GM19043 (cell line): Measurements from ENCODE around the gene CCDC92B.

ENCODE experiments used
- ATAC-seq: cut with Tn5 transposase; IDR thresholded peaks from one replicate; pipeline ENCODE4 v1.9.1; 2021; ENCODE audit warnings: low read depth; ENCODE audit not compliant: unreplicated experiment

The CCDC92B gene

GRCh38 chr17:2723505-2723996, 25.9 kb downstream of the CCDC92B start:
- ATAC-seq: no peak

GRCh38 chr17:2722611-2723010, 26.8 kb downstream of the CCDC92B start:
- no peak for ATAC-seq

GRCh38 chr17:2721603-2722002, 27.8 kb downstream of the CCDC92B start:
- ATAC-seq: no peak

DNA sequence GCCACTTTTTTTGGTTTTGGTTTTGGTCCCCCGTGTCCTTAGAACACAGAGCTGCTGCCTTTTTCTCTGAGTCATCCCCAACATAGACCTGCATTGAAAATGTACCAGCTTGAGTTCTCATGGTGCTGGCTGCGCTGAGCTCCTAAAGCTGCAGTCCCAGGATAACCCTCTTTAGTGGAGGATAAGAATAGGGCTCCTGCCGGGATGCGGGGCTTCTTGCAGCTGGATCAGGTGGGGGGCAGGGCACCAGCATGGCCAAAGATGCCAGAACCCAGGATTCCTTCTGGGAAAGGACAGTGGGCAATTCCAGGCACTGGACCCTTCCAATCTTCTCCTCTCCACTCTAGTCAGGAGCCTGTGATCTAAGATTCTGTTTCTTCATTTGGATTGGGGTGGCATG, 29.6 kb downstream of the CCDC92B start:
- no peak for ATAC-seq

- ATAC-seq: no peak
Measured at GRCh38 chr17:2718150-2718938, 31.1 kb downstream of the CCDC92B start.

GRCh38 chr17:2716649-2717048, 32.8 kb downstream of the CCDC92B start:
- ATAC-seq: no peak

- no peak for ATAC-seq
Measured at GRCh38 chr17:2713881-2714280, 35.6 kb downstream of the CCDC92B start.

GRCh38 chr17:2712300-2713043, 37.0 kb downstream of the CCDC92B start:
- ATAC-seq: no peak

DNA sequence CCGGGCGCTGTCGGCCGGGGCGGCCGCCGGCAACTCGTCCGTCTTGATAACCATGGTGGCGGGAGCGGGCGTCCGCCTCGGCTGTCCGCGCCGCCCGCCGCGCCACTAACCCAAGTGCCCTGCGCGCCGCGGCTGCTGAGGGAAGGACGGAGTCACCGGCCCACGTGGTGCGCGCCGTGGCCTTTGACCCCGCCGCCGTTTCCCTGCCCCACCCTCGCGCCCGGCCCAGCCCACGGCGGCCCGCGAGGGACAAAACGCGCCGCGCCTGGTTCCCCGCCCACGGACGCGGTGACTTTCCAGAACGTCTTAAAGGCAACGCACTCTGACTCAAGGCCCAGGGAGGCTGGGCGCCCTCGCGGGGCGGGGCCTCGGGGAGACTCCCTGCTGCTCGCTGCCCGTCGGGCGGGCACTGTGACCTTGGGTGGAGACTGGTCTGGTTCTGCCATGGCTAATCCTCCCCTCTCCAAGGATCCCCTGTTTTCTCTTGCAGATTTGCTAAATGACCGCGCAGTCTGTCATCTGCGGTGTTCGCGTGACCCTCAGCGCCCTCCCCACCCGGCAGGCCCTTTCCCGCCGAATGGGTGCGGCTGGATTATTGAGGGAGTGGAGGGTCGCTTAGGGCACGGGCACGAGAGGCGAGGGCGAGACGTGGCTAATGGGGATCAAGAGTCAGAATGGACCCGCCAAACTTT, 37.7 kb downstream of the CCDC92B start, which contains the start of gene CLUH:
Gene CLUH (minus strand): TSS at position 157 of the 692 bp plus-strand sequence. CDS start 103 bp downstream, at position 54.
- peak; percentile 71 for ATAC-seq

GRCh38 chr17:2710803-2711607, 38.4 kb downstream of the CCDC92B start:
- peak; percentile 10 for ATAC-seq

DNA sequence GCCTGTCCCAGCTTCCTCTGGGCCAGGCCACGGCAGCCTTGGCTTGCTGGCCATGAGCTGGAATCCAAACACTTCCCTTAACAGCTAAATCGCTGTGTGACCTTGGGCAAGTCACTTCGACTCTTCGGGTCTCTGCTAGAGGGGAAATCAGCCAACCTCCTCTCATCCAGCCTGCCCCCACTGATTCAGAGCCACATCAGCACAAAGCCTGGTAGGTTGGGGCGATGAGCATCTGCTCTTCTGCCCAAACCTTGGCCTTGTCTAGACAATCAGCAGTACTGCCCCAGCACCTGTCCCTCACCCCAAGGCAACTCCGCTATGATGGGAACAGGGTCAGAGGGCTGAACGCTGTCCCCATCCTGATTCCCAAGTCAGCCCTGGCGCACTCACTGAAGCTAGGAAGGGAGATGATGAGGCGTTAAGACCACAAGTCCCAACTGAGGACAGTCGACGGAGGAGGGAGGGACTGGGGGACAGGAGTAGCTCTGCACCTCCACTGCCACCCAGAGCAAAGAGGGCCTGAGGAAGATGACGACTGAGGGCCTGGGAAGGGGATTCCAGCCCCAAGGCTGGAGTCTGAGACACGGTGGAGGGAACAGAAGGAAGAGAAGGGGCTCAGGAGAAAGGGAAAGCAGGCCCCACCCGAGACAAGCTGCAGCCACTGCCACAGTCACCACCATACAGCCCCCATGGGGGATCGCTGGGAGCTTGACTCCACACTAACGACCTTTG, 39.2 kb downstream of the CCDC92B start:
- ATAC-seq: no peak

DNA sequence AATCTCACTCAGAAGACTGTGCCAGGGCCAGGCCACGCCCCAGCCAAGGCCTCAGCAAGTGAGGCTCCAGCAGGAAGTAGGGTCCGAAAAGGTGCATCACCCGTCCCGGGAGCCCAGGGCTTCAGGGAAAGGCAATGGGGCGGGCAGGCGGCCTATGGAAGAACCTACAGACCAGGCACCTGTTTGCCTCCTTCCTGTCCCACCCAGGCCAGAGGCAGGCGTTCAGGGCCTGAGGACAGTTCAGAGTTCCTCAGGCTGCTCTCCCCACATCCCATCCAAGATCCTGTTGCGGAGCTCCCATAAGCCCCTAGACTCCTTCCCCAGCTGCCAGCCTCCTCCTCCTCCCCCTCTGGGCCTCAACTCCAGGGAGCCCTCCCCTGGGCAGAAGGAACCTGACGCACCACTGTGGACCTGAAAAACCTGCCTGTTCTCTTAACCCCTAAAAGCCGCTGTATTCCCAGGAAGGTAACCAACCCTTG, 40.2 kb downstream of the CCDC92B start:
- no peak for ATAC-seq

- no peak for ATAC-seq
Measured at GRCh38 chr17:2708585-2709182, 40.8 kb downstream of the CCDC92B start.

GRCh38 chr17:2707721-2708584, 41.5 kb downstream of the CCDC92B start:
- ATAC-seq: no peak

GRCh38 chr17:2706911-2707510, 42.4 kb downstream of the CCDC92B start:
- no peak for ATAC-seq

DNA sequence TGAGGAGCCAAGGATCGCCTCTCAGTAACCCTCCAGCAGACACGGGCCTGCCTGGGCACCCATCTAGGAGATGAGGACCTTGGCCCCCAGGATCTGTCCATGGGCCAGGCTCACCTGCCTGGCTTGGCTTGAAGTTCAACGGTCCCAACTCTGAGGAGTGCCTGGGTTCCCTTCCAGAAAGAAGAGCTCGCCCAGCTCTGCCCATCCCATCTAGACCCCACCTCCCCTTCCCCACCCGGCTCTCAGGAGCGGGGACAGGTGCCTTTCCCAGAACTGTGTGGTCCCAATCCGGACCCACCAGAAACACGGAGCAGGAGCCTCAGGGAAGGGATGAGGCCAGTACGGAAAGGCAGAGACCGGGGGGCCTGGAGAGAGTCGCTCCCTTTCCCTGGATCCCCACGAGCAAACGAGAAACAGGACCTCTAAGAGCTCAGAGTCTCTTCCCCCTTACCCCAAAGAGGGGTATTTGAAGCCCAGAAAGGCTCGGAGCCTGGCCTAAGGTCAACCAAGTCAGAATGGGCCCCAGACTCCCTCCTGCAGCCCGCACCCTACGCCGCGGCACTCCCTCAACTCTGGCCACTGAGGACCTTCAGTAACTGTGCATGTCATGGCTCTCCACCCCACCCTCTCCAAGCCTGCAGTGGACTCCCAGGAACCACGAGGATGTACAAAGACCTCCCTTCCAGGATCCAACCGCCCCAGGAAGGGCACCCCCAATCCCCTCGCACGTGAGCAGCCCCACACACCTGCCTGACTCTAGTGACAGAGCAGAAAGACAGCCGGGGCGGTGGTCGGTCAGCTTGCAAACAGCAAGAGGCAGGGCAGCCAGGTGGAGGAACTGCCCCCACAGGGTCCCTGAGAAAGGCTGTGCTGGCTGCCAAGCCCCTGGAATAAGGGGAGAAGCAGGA, 43.3 kb downstream of the CCDC92B start:
- ATAC-seq: no peak

DNA sequence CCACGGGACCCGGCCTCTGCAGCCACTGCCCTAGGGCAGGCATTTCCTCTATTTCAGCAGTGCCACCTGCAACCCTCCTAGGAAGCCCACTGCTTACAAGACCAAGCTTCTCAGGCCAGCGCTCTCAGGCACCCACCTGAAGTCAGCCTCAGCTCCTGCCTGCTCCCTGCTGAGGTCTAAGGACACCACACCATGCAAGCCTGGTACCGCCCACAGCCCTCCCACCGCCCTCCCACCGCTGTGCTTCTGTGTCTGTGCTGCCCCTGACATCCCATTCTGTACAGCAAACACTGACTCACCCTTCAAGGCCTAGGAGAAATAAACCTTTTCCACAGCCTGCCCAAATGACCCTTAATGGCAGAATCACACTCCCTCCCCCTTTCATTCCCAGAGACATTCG, 44.2 kb downstream of the CCDC92B start:
- ATAC-seq: no peak
